ENCODE data around the gene SLC22A23.

Gene SLC22A23

GRCh38 chr6:3280866-3281465 lies 175.9 kb downstream of the SLC22A23 start:
- DNase-seq: no peak

GRCh38 chr6:3280091-3280490 lies 176.8 kb downstream of the SLC22A23 start:
- no peak for DNase-seq

GRCh38 chr6:3278691-3279090 lies 178.2 kb downstream of the SLC22A23 start:
- no peak for DNase-seq

- DNase-seq: no peak
Measured at GRCh38 chr6:3277851-3278416, 178.9 kb downstream of the SLC22A23 start.

GRCh38 chr6:3277251-3277650 lies 179.6 kb downstream of the SLC22A23 start:
- no peak for DNase-seq

GRCh38 chr6:3276174-3277167 lies 180.4 kb downstream of the SLC22A23 start:
- DNase-seq: no peak

- no peak for DNase-seq
Measured at GRCh38 chr6:3273707-3274521, 182.9 kb downstream of the SLC22A23 start.

GRCh38 chr6:3272911-3273547 lies 183.8 kb downstream of the SLC22A23 start:
- DNase-seq: no peak

- no peak for DNase-seq
Measured at GRCh38 chr6:3271756-3272155, 185.1 kb downstream of the SLC22A23 start.

GRCh38 chr6:3270258-3270657 lies 186.6 kb downstream of the SLC22A23 start:
- no peak for DNase-seq

GRCh38 chr6:3269281-3269975 lies 187.4 kb downstream of the SLC22A23 start:
- DNase-seq: no peak

- no peak for DNase-seq
Measured at GRCh38 chr6:3268680-3269079, 188.2 kb downstream of the SLC22A23 start.

- DNase-seq: no peak
Measured at GRCh38 chr6:3267162-3267561, 189.7 kb downstream of the SLC22A23 start.

- DNase-seq: no peak
Measured at GRCh38 chr6:3266170-3266569, 190.7 kb downstream of the SLC22A23 start.

- no peak for DNase-seq
Measured at GRCh38 chr6:3265671-3266070, 191.2 kb downstream of the SLC22A23 start.

- DNase-seq: no peak
Measured at GRCh38 chr6:3264356-3264755, 192.5 kb downstream of the SLC22A23 start.

- no peak for DNase-seq
Measured at GRCh38 chr6:3263096-3263495, 193.8 kb downstream of the SLC22A23 start.

- no peak for DNase-seq
Measured at GRCh38 chr6:3261921-3262320, 194.9 kb downstream of the SLC22A23 start.

- no peak for DNase-seq
Measured at GRCh38 chr6:3261518-3261820, 195.4 kb downstream of the SLC22A23 start.

- DNase-seq: no peak
Measured at GRCh38 chr6:3260772-3261517, 195.9 kb downstream of the SLC22A23 start.

GRCh38 chr6:3260296-3260695 lies 196.6 kb downstream of the SLC22A23 start:
- DNase-seq: no peak

All from DMS79 treated with DMSO at 0.1 percent for 48 hours (cell line).